Anterior cingulate cortex (tissue), 58 donors: ENCODE data around the gene KCNJ18.
"Not testable (repeated sequence)": the region's sequence is repeated elsewhere in the genome, so short reads cannot be mapped to it uniquely, and the experiment has no call there.

ENCODE experiments used
- DNase-seq, 58 donors: peaks; one replicate each; lab custom pipeline; 2025; lab: John Stamatoyannopoulos, UW

KCNJ18 gene

DNA sequence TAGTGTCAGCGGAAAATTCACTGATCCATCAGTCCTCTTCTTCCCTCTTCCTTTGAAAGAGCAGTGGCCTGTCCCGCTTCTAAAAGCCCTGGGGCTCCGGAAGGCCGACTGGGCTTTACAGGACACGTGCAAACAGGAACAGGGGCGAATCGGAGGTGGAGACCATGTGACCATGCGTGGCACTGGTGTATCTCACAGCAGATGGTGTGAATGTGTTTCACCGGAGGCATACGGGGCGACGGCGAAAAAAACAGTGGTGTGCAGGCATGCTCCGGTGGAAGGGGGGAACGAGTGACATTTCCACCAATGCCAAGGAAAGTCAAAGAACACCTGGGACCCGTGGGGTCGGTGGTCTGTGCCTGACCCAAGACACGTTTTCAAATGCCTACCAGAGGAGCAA lies 8.4 kb upstream of the KCNJ18 start:
- not testable (repeated sequence) for DNase-seq

DNA sequence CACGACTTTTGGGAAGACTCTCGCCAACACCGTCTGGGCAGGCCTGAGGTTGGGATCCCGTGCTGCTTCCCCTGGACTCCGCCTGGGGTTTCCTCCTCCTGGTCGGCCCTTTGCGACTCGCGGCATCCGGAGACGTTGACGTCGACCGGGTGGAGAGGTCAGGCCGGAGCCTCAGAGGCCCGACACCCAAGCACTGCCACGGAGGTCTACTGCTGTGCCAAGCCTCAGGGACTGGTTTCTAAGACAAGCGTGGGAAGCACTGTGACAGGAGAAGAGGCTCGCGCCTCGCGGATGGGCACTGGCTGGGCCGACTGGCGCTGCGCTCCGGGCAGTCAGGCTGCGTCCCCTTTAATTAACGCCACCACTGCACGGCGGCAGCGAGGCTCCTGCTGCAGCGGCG lies 7.9 kb upstream of the KCNJ18 start:
- not testable (repeated sequence) for DNase-seq

DNA sequence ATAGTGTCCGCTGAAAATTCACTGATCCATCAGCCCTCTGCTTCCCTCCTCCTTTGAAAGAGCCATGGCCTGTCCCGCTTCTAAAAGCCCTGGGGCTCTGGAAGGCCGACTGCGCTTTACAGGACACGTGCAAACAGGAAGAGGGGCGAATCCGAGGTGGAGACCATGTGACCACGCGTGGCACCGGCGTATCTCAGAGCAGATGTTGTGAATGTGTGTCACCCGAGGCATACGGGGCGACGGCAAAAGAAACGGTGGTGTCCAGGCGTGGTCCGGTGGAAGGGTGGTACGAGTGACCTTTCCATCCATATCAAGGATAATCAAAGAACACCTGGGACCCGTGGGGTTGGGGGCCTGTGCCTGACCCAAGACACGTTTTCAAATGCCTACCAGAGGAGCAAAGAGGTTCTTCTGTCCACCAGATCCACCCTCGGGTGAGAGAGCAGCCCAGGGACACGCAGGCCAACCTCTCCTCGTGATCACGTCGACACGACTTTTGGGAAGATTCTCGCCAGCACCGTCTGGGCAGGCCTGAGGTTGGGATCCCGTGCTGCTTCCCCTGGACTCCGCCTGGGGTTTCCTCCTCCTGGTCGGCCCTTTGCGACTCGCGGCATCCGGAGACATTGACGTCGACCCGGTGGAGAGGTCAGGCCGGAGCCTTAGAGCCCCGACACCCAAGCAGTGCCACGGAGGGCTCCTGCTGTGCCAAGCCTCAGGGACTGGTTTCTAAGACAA lies 7.1 kb upstream of the KCNJ18 start:
- DNase-seq = not testable (repeated sequence)

DNA sequence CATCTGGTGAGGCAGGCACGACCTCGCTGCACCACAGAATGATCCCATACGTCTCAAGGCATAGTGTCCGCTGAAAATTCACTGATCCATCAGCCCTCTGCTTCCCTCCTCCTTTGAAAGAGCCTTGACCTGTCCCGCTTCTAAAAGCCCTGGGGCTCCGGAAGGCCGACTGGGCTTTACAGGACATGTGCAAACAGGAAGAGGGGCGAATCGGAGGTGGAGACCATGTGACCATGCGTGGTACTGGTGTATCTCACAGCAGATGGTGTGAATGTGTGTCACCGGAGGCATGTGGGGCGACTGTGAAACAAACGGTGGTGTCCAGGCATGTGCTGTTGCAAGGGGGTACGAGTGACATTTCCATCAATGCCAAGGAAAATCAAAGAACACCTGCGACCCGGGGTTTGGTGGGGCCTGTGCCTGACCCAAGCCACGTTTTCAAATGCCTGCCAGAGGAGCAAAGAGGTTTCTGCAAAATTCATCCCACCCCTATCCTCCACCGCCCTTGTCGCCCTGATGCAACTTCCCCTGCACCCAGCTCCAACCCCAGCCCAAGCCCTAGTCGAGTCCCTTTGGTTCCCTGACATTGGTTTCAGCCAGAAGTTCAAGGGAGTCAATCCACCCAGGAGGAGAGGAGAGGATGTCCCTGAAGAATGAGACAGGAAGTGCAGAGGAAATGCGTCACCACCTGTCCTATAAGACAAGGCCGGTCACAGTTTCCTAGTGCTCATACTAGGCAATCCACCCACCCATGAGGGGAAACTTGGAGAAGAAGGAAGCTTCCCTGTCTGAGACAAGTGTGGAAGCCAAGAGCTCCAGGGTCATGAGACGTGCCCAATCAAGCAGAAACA lies 5.9 kb upstream of the KCNJ18 start:
- DNase-seq = no peak

DNA sequence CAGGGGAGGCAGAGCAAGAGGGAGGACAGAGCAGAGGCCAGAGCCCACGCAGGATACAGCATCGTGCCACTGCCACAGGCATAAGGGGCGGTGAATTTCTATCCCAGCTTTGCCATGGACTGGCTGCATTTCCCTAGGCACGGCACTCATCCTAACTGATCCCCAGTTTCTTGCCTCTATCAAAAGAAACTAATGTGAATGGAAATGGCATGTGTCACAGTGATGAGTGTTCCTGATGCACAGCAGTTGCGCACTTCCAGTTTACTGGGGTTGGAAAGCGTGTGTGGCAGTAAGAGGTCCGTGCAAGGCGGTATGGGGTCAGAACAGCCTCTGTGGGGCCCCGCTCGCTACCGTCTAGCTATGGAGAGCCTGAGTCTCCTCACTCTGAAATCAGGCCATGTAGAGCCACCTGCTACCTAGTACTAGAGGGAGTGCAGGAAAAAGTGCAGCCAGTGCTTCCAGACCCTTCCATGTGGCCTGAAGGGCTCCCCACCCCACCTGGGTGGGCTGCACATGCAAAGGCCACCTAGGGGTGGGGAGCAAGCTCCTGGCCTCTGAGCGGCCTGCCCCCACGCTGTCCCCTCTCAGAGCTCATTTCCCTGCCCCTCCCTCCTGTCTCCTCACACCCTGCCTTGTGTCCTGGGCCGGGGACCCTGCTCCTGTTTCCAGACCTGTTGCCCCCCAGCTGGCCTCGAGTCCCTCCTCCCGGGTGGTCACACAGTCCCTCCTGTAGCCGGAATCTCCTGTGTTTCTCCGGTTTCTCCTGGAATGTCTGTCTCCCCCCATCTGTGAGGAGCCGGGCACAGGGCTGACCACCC lies 5.0 kb upstream of the KCNJ18 start:
- DNase-seq = no peak

DNA sequence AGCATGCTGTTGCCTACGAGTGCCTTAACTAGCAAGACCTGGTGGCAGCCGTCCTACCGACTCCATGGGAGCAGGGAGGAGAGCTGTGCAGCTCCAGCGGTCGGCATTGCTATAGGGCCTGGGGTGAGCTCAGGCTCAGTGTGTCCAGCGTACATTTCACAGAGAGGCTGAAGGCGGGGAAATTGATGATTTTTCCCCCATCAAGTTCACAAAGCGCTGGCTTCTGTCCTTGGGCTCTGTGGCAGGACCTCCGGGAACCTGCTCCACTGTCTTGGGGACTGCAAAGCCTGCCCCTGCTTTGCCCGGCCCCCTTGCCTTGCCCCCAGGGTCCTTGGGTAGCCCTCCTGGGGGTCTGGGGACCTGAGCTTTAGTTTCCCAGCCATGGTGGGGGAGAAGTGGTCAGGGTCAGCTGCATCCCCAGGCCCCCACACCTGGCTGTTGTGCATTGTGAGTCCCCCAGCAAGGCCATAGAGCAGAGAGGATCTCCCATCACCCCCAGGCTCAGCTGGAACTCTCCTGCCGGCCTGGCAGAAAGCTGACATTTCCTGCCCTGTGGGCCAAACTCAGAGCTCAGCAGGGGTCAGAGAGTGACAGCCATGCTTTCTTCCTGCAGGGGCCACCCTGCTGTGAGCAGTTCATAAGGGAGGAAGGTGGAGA lies 3.9 kb upstream of the KCNJ18 start:
- DNase-seq = no peak

DNA sequence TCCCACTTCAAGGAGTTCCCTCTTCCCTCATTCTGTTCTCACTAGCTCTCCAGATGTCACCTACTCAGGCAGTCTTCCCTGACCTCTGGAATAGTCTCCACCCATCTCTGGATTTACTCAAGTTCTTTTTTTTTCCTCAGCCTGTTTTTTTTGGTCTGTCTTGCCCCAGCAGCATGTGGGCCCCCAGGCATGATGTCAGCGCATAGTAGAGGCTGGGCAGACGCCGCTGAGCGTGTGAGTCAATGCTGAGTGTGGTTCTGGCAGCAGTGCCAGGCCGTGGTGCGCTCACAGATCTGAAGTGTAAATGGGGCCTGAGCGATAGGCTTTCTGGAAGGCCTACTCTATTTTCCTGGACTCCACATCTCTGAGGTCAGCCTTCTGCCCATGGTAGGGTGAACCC lies 2.7 kb upstream of the KCNJ18 start:
- peak in 16 of 58 donors; percentile 11 to 61 (median 20) for DNase-seq

DNA sequence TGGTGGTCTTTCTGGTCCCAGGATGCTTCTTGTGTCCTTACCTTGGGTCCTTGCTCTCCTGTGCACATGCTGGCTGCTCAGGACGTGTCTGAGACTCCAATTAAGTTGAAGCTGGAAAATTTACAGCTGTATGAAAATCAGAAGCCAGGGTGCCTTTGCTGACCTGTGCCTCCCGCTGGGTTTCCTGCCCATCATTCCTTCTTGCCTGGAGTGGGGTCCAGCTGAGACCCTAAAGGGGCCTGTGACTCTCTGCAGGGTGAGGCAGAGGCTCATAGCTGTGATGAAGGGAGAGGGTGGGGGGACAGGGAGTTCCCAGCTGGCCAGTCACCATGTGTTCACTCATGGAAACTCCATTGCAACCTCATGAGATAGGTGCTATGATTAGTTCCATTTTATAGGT lies 1.5 kb upstream of the KCNJ18 start:
- DNase-seq = not testable (repeated sequence)

DNA sequence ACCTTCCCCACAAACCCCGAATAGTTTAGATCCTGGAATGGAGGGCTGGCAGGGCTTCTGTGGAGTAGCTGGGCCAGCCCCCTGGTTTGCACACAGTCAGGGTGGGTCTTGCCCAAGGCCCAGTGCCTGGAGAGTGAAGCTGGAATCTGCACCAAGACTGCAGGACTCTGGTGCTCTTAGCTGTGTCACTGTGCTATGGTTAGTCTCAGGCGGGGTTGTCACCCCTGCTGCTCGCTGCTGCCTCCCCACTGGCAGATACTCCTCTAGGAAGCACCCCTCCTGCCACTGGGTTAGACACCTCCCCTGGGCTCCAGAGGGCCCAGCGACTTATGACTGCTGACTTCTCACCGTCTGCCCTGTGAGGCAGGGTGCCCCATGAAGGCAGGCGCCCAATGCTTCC lies 842 bp upstream of the KCNJ18 start:
- DNase-seq = not testable (repeated sequence)

DNA sequence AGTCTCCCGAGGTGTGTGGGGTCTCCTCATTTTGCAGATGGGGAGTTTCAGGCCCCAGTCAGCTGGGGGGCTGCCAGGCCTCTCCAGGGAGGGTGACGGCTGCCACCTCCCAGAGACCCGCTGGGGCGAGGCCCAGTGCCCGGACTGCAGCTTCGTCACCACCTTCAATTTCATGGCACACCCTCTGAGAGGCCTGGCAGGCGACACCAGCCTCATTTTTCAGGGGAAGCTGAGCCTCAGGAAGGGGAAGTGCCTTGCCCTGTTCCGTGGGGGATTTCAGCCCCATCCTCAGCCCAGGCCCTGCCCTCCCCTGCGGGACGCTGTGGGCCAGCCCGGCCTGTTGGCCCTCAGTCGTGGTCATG lies 362 bp downstream of the KCNJ18 start:
- DNase-seq = not testable (repeated sequence)

DNA sequence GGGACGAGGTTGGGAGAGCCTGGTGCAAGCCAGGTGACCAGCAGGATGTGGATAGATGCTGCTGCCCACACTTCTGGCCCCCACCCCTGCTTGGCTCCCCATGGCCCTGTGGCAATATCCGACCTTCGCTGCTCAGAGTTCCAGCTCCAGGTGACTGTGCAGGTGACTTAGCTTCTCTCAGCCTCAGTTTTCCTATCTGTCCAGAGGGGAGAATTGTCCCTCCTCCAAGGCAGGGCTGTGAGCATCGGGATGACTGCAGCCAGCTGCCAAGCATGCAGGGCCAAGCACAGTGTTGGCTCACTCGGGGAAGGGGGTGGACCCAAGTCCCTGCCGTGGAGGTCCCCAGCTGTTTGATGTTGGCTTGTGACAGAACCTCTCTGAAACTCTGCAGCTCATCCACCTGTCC lies 1.1 kb downstream of the KCNJ18 start:
- DNase-seq = not testable (repeated sequence)

DNA sequence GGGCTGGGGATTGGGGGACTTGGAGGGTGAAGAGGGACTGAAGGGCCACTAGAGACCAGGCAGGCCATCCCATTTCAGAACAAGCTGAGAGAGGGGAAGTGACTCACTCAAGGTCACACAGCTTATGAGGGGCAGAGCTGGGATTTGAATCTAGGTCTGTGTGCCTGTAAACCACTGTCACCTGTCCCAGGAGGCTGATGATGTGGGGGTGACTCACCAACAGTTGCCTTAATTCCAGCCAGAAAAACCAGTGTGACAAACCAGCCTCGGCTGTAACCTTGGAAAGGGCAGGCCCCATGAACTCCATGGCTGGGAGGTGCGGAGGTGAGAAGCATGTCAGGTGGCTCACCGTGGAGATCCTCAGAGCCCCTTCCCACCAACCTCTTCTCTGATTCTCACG lies 1.6 kb downstream of the KCNJ18 start:
- not testable (repeated sequence) for DNase-seq

DNA sequence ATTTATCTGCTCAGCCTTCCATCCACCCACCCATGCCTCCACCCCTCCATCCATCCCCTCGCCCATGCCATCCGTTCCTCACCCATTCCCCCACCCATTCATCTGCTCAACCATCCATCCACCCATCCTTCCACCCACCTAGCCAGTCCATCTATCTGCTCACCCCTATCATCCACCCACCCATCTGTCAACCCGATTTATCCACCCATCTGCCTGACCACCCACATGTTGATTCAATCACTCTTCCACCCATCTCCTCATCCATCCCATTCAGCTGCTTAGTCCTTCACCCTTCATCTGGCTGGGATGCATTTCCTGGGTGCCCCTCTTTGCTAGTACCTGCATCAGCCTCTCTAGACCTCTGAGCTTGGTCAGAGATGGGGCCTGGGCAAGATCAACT lies 3.9 kb downstream of the KCNJ18 start:
- DNase-seq = not testable (repeated sequence)

DNA sequence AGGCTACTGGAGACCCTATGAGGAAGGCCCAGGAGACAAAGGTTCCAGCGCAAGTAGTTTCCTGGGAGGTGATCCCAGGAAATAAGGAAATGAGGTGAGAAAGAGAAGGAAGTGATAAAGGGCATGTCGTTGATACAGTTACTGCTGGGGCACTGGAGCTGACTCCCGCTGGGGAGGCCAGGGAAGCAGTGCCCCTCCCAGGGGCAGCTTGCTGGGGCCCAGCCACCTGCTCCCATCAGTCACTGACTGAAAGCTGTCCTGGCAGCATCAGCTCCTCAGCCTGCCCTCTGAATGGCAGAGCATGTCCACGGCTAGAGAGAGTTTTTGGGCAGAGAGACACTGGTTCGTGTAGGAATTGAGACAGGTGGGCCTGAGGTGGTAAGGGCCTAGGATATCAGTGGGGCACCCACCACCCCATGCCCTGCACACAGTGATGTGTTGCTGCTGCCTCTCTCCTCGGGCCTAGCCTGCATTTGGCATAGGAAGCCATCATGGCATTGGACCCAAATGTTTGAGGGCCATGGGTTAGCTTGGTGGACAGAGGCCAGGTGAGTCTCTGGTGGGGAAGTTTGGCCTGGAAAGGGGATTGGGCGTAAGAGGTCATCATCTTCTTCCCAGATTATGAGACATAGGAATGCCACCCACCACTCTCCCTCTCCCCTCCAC lies 4.7 kb downstream of the KCNJ18 start:
- not testable (repeated sequence) for DNase-seq

DNA sequence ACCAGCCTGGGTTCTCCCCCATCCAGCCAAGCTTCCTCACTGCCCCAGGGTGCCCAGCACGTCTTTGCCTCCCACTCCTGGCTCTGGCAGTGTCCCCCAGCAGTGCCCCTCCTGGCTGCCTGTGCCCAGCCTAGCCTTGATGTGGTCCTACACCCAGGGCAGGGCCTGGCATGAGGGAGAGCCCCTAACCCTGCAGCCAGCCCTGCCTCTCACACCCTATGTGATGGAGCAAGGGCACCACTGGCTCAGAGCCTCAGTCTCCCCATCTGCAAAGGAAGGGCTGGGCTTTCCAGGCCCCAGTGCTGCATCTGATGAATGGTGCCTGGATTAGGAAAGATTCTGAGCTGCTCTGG lies 5.2 kb downstream of the KCNJ18 start:
- DNase-seq = not testable (repeated sequence)

DNA sequence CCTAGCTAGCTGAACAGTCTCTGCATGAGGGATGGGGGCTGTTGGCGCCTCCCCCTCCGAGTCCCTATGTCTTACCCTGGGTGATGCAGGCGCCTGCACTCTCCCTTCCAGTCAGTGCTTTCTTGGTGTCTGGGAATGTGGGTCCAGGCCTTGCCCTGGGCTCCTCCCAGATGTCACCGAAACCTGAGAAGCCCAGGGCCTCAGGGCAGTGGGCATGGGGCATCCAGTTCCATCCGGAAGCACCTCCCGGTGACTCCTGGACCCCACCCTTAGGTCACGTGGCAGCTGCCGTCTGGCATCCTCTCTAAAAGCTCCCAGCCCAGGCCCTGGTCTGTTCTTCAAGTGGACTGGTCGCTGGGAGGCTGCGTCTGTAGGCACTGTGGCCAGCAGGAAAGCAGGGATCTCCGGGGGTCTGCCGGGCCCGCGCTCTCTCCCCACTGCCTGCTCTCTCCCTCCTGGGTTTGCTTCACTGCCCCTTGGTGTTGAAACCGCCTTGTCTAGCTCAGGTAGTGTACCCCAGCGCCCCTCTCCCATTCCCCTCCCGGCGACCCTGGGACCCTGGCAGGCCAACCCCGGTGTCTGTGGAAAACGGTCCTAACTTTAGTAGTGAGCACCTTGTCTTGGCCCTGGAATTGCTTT lies 6.2 kb downstream of the KCNJ18 start:
- DNase-seq = not testable (repeated sequence)

DNA sequence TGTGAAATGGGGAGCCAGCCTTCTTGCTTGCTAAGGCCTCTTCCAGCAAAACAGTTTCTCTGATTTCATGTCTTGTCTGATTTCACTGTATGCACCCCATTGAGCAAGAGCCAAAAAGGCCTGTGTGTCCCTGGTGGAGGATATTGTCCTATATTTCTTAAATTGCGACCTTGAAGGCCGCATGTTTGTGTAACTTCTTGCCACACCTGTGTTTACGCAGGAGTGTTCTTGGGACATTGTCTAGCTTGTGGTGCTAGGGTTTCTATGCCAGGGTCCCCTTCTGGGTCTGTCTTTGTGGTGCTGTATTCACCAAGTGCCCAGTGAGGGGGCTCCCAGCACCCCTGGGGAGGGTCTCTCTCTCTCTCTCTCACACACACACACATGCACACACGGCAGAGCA lies 6.8 kb downstream of the KCNJ18 start:
- not testable (repeated sequence) for DNase-seq

DNA sequence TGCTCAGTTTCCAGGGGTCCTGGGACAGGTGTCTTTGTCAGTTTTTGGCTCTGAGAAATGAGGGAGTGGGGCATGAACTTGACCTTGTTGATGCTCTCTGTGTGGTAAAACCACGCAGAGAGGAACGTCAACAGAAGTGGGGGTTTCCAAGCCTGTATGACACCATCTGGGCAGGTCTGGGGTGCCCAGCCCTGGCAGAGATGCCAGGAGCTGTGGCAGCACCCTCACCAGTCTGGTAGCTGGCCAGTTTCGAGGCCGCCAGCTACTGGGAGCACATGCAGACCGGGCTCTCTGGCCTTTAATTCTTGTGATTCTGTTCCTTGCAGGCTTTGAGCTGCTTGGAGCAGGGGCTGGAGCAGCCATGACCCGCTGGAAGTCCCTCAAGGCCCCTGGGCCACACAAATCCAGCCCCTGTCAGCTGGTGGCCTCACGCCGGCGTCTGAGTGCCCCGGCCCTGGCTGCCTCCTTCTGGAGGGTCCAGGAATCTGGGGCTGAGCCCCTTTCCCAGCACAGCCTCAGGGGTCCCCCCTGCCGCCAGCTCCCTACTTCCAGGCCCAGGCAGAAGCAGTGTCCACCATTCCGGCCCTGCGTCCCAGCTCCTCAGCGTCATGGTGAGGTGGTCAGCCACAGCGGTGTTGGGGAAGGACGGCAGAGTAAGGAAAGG lies 7.4 kb downstream of the KCNJ18 start:
- DNase-seq = not testable (repeated sequence)

DNA sequence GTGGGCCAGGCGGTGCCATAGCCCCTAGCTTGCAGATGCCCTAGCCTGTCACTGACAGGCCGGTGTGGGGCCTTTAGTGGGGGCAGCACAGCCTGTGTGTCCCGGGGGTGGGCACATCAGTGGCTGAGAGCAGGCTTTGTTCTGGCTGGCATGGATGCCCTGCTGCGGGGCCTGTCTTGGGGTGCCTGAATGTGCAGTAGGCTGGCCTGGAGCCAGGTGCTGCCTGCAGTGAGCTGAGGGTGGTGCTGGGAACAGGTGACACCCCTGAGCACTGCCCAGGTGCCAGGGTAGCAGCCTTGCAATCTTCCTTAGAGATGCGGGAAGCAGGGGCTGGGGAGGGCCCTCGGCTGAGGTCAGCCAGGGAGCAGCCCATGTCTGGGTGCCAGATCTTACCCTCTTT lies 8.8 kb downstream of the KCNJ18 start:
- not testable (repeated sequence) for DNase-seq
